NCI-H82 treated with DMSO at 0.1 percent for 48 hours (cell line): ENCODE results near the gene NR1I3.

Experiments used
- DNase-seq: peaks from one replicate; lab custom pipeline; 2025; ENCODE audit not compliant: unreplicated experiment; lab: John Stamatoyannopoulos, UW

The NR1I3 gene

GRCh38 chr1:161219078-161219892, 18.7 kb downstream of the NR1I3 start:
- no peak for DNase-seq

- no peak for DNase-seq
Measured at GRCh38 chr1:161218301-161219077, 19.5 kb downstream of the NR1I3 start.

GRCh38 chr1:161217831-161218230, 20.2 kb downstream of the NR1I3 start:
- DNase-seq: no peak

- DNase-seq: no peak
Measured at GRCh38 chr1:161216945-161217712, 20.9 kb downstream of the NR1I3 start.

GRCh38 chr1:161215076-161215475, 22.9 kb downstream of the NR1I3 start, which contains the start of gene FCER1G:
TSS of gene FCER1G (plus strand) at chr1:161215295. CDS start at chr1:161215322, 27 bp downstream.
- no peak for DNase-seq

- DNase-seq: no peak
Measured at GRCh38 chr1:161214369-161214768, 23.6 kb downstream of the NR1I3 start.

- peak; percentile 72 for DNase-seq
Measured at GRCh38 chr1:161209790-161210409, 28.1 kb downstream of the NR1I3 start.

- no peak for DNase-seq
Measured at GRCh38 chr1:161207173-161207572, 30.8 kb downstream of the NR1I3 start.

GRCh38 chr1:161206411-161207140, 31.4 kb downstream of the NR1I3 start:
- no peak for DNase-seq

- DNase-seq: peak; percentile 99
Measured at GRCh38 chr1:161201836-161202712, 35.9 kb downstream of the NR1I3 start, which contains the start of gene NDUFS2. TSS of gene NDUFS2 (plus strand) at chr1:161202367. CDS start at chr1:161202386, 19 bp downstream.

GRCh38 chr1:161200992-161201835, 36.8 kb downstream of the NR1I3 start:
- DNase-seq: no peak

- no peak for DNase-seq
Measured at GRCh38 chr1:161200421-161200991, 37.5 kb downstream of the NR1I3 start.

GRCh38 chr1:161199506-161200139, 38.4 kb downstream of the NR1I3 start:
- DNase-seq: no peak

- DNase-seq: peak; percentile 23
Measured at GRCh38 chr1:161198897-161199431, 39.0 kb downstream of the NR1I3 start, which contains the start of gene ADAMTS4. TSS of gene ADAMTS4 (minus strand) at chr1:161199054. CDS start at chr1:161198627, 427 bp downstream.

- peak; percentile 29 for DNase-seq
Measured at GRCh38 chr1:161198194-161198896, 39.7 kb downstream of the NR1I3 start.

- no peak for DNase-seq
Measured at GRCh38 chr1:161197560-161198193, 40.3 kb downstream of the NR1I3 start.
